CD14-positive monocyte (primary cell): ENCODE data around the gene LTBP3. TPM values are rescaled to one million over a fixed set of nuclear protein-coding genes. Genes with fewer than 3 reads are reported as not detected.

Experiments
- DNase-seq, 3 donors: peaks; one replicate each; pipeline ENCODE4 v3.0.0-alpha.2; 2011 to 2022
- H2AFZ ChIP-seq: 2 replicates; pipeline ENCODE4 v1.6.0; 2012; ENCODE audit warnings: mild to moderate bottlenecking, low read depth, low read length, inconsistent platforms; ENCODE audit not compliant: insufficient read depth, poor library complexity, severe bottlenecking
- H3K27ac ChIP-seq, 2 donors: 1 replicate in 1 of 2; 2 replicates in 1 of 2; pipeline ENCODE4 v1.5.1; 2012 to 2013; ENCODE audit warnings: low read length in 2 of 2, control low read depth in 1 of 2, inconsistent platforms in 1 of 2, low read depth in 1 of 2, mild to moderate bottlenecking in 1 of 2
- H3K27me3 ChIP-seq, 2 donors: one replicate each; pipeline versions ENCODE4 v1.6.0 to v1.6.1; 2011 to 2013; ENCODE audit warnings: low read length in 2 of 2; ENCODE audit not compliant: control insufficient read depth in 2 of 2, insufficient read depth in 2 of 2
- H3K36me3 ChIP-seq, 2 donors: replicated peaks in 1 of 2; 1 replicate in 1 of 2; 2 replicates in 1 of 2; pipeline versions ENCODE4 v1.5.1 to v1.6.1; 2012 to 2013; ENCODE audit warnings: low read length in 2 of 2, control low read depth in 1 of 2, inconsistent platforms in 1 of 2, mild to moderate bottlenecking in 1 of 2; ENCODE audit not compliant: insufficient read depth in 2 of 2, control insufficient read depth in 1 of 2
- H3K4me1 ChIP-seq, 2 donors: 1 replicate in 1 of 2; 2 replicates in 1 of 2; pipeline versions ENCODE4 v1.5.1 to v1.6.1; 2012 to 2013; ENCODE audit warnings: low read length in 2 of 2, control low read depth in 1 of 2, inconsistent platforms in 1 of 2, mild to moderate bottlenecking in 1 of 2, moderate library complexity in 1 of 2; ENCODE audit not compliant: insufficient read depth in 2 of 2, control insufficient read depth in 1 of 2
- H3K4me2 ChIP-seq: replicated peaks from 2 replicates; pipeline ENCODE3; 2012; ENCODE audit warnings: low read length, moderate library complexity, mild to moderate bottlenecking; ENCODE audit not compliant: poor library complexity, severe bottlenecking; ENCODE audit errors: extremely low read depth
- H3K4me3 ChIP-seq, 3 experiments: fragments of 200-600 bp in 1 of 3; sonication (generic) in 1 of 3; replicated peaks in 1 of 3; 1 replicate in 2 of 3; 2 replicates in 1 of 3; pipeline ENCODE4 v1.5.1; 2011 to 2013; ENCODE audit warnings: low read length in 3 of 3, mild to moderate bottlenecking in 3 of 3, control low read depth in 2 of 3, low read depth in 2 of 3, inconsistent platforms in 1 of 3, moderate library complexity in 1 of 3
- H3K79me2 ChIP-seq: 2 replicates; pipeline ENCODE4 v1.6.0; 2012; ENCODE audit warnings: mild to moderate bottlenecking, control low read depth, inconsistent platforms, low read length, moderate library complexity; ENCODE audit not compliant: insufficient read depth
- H3K9ac ChIP-seq: 2 replicates; pipeline ENCODE4 v1.6.0; 2017; ENCODE audit warnings: low read length, mild to moderate bottlenecking; ENCODE audit not compliant: insufficient read depth, poor library complexity, severe bottlenecking
- H3K9me3 ChIP-seq, 2 donors: replicated peaks in 1 of 2; 1 replicate in 1 of 2; 2 replicates in 1 of 2; pipeline versions ENCODE4 v1.5.1 to v1.6.1; 2012 to 2013; ENCODE audit warnings: low read length in 2 of 2, control low read depth in 1 of 2; ENCODE audit not compliant: control insufficient read depth in 1 of 2, insufficient read depth in 1 of 2
- H4K20me1 ChIP-seq: 2 replicates; pipeline ENCODE4 v1.6.0; 2012; ENCODE audit warnings: mild to moderate bottlenecking, low read length, control low read depth, moderate library complexity; ENCODE audit not compliant: insufficient read depth
- H3K27ac Mint-ChIP-seq, 7 donors: one replicate each; pipeline ENCODE4 v1.8.0; 2020; ENCODE audit warnings: mild to moderate bottlenecking in 7 of 7, mixed read lengths in 7 of 7, moderate library complexity in 6 of 7, inconsistent platforms in 2 of 7
- H3K27me3 Mint-ChIP-seq, 3 donors: one replicate each; pipeline ENCODE4 v1.8.0; 2021 to 2022; ENCODE audit warnings: low read depth in 3 of 3, mild to moderate bottlenecking in 3 of 3, mixed read lengths in 3 of 3, moderate library complexity in 3 of 3, inconsistent platforms in 1 of 3
- H3K36me3 Mint-ChIP-seq, 2 donors: one replicate each; pipeline ENCODE4 v1.8.0; 2020; ENCODE audit warnings: mixed read lengths in 2 of 2, inconsistent platforms in 1 of 2, mild to moderate bottlenecking in 1 of 2
- H3K4me1 Mint-ChIP-seq: one replicate; pipeline ENCODE4 v1.8.0; 2020; ENCODE audit warnings: mild to moderate bottlenecking, mixed read lengths
- H3K4me3 Mint-ChIP-seq, 2 donors: one replicate each; pipeline ENCODE4 v1.8.0; 2020; ENCODE audit warnings: mild to moderate bottlenecking in 2 of 2, mixed read lengths in 2 of 2, moderate library complexity in 1 of 2
- H3K9me3 Mint-ChIP-seq, 7 donors: one replicate each; pipeline ENCODE4 v1.8.0; 2020 to 2022; ENCODE audit warnings: mixed read lengths in 7 of 7, mild to moderate bottlenecking in 6 of 7, moderate library complexity in 6 of 7, inconsistent platforms in 2 of 7
- CTCF ChIP-seq: fragments of 200-600 bp; IDR thresholded peaks from one replicate; pipeline ENCODE4 v1.8.0; 2022; ENCODE audit warnings: antibody characterized with exemption, mild to moderate bottlenecking
- WGBS: methylation state at CpG from one replicate; pipeline ENCODE4 v1.1.5; 2013; ENCODE audit warnings: missing lambda C conversion rate; ENCODE audit not compliant: insufficient coverage; 5-methylcytosine and 5-hydroxymethylcytosine counted together
- intact Hi-C, 2 donors: fragments of 100-400 bp; cut with micrococcal nuclease; formaldehyde crosslinking; loops; one replicate each; pipeline versions ENCODE4 v1.15.0 to v1.15.1; 2023
- polyA plus RNA-seq, 3 donors: library from polyadenylated mRNA; depleted of rRNA in 1 of 3; unstranded in 2 of 3; stranded (reverse) in 1 of 3; fragments of 300-500 nt in 2 of 3; fragments of >200 nt in 1 of 3; fragmentation: Illumina TruSeq in 2 of 3; gene quantifications; 1 replicate in 2 of 3; 2 replicates in 1 of 3; pipeline ENCODE4 v1.2.3, GENCODE V29; 2012 to 2021

Gene LTBP3
- polyA plus RNA-seq, 3 donors = 3.4 to 19.4 (median 4.6) TPM

GRCh38 chr11:65562020-65562419 lies 3.9 kb upstream of the LTBP3 start:
- peaks cover 1% of the 10 kb centered on the region for H3K79me2 ChIP-seq
- H3K4me3 Mint-ChIP-seq = no peak overlapping the region

GRCh38 chr11:65560555-65561418 lies 2.6 kb upstream of the LTBP3 start:
- H3K27me3 ChIP-seq = peaks cover 0 to 33% of the 10 kb centered on the region in 2 donors
- H3K4me3 Mint-ChIP-seq = no peak overlapping the region
- no peak overlapping the region for H3K4me3 ChIP-seq
- H3K27me3 Mint-ChIP-seq = peaks cover 19 to 41% (median 27%) of the 10 kb centered on the region in 3 donors
- no peaks in the 10 kb centered on the region for H3K79me2 ChIP-seq
- peak overlapping the region in 1 of 7 donors; percentile 72 for H3K27ac Mint-ChIP-seq
- no peaks in the 10 kb centered on the region for H3K36me3 ChIP-seq
- intact Hi-C loops = no loop called here
- no peak overlapping the region for H3K9ac ChIP-seq
- peaks cover 19 to 46% of the 10 kb centered on the region in 2 donors for H3K4me1 ChIP-seq
- peaks cover 0 to 2% (median 0%) of the 10 kb centered on the region in 7 donors for H3K9me3 Mint-ChIP-seq
- no peak overlapping the region for H3K4me2 ChIP-seq
- H3K4me1 Mint-ChIP-seq = peaks cover 37% of the 10 kb centered on the region
- no peaks in the 10 kb centered on the region for H3K9me3 ChIP-seq
- no peak overlapping the region for H3K27ac ChIP-seq
- TF ChIP-seq CTCF = no peak
- WGBS = 77% methylated on average over 10 of the region's 15 CpGs
- DNase-seq = no peak
- H4K20me1 ChIP-seq = no peaks in the 10 kb centered on the region
- H3K36me3 Mint-ChIP-seq = peaks cover 0 to 9% of the 10 kb centered on the region in 2 donors
- no peak overlapping the region for H2AFZ ChIP-seq

More at GRCh38 chr11:65562020-65562419, 3.9 kb upstream of the LTBP3 start:
- Histone ChIP-seq H3K4me3 (no peak overlapping the region), H3K27ac (no peak overlapping the region), H3K4me2 (no peak overlapping the region), H3K27me3 (peaks cover 0 to 28% of the 10 kb centered on the region in 2 donors), H3K4me1 (peaks cover 22 to 42% of the 10 kb centered on the region in 2 donors), H3K36me3 (peaks cover 0 to 3% of the 10 kb centered on the region in 2 donors), H2AFZ (no peak overlapping the region), H3K9ac (no peak overlapping the region), H4K20me1 (peaks cover 4% of the 10 kb centered on the region), H3K9me3 (no peaks in the 10 kb centered on the region)
- Mint-ChIP-seq H3K4me1 (peaks cover 39% of the 10 kb centered on the region), H3K27me3 (peaks cover 11 to 34% (median 24%) of the 10 kb centered on the region in 3 donors), H3K36me3 (peaks cover 3 to 6% of the 10 kb centered on the region in 2 donors), H3K27ac (no peak overlapping the region), H3K9me3 (peaks cover 0 to 2% (median 0%) of the 10 kb centered on the region in 7 donors)
- TF ChIP-seq CTCF = no peak
- intact Hi-C loops = no loop called here
- DNase-seq = no peak
- WGBS = 100% methylated on average over 5 of the region's 7 CpGs
